HepG2 (cell line): ENCODE measurements around the gene DYNC1LI1. TPM values are rescaled to one million over a fixed set of nuclear protein-coding genes. Genes with fewer than 3 reads are reported as not detected.

Source experiments
- ASH2L ChIP-seq: fragments of 300-600, 200-600 bp; sonication (generic); IDR thresholded peaks from 2 replicates; pipeline ENCODE4 v1.7.0; 2017; ENCODE audit warnings: low read depth, mild to moderate bottlenecking, moderate library complexity, mixed read lengths, low read length; ENCODE audit not compliant: insufficient read length
- CHCHD3 ChIP-seq: sonication (generic); formaldehyde crosslinking; IDR thresholded peaks from 2 replicates; pipeline ENCODE4 v1.8.0; 2022; ENCODE audit warnings: mild to moderate bottlenecking, missing genetic modification reagents, moderate library complexity
- FOSL2 ChIP-seq: sonication (generic); formaldehyde crosslinking; IDR thresholded peaks from 2 replicates; pipeline ENCODE4 v1.4.0; 2020; ENCODE audit warnings: missing genetic modification reagents
- HDAC1 ChIP-seq: sonication (generic); formaldehyde crosslinking; IDR thresholded peaks from 2 replicates; pipeline ENCODE4 v1.5.1; 2020; ENCODE audit warnings: mild to moderate bottlenecking, missing genetic modification reagents
- KDM4B ChIP-seq: sonication (generic); formaldehyde crosslinking; IDR thresholded peaks from 2 replicates; pipeline ENCODE4 v1.4.0; 2020; ENCODE audit warnings: missing genetic modification reagents
- MAF1 ChIP-seq: sonication (generic); formaldehyde crosslinking; IDR thresholded peaks from 2 replicates; pipeline ENCODE4 v1.5.0; 2020; ENCODE audit warnings: missing genetic modification reagents, borderline replicate concordance
- MIER2 ChIP-seq: IDR thresholded peaks from 2 replicates; pipeline ENCODE4 v1.6.1; 2016; ENCODE audit warnings: missing biosample characterization, missing genetic modification reagents
- NFATC3 ChIP-seq: sonication (generic); formaldehyde crosslinking; IDR thresholded peaks from 2 replicates; pipeline ENCODE4 v1.5.1; 2020; ENCODE audit warnings: mild to moderate bottlenecking, missing genetic modification reagents
- RFXANK ChIP-seq: IDR thresholded peaks from 2 replicates; pipeline ENCODE4 v1.6.1; 2016
- RXRA ChIP-seq: sonication (generic); formaldehyde crosslinking; IDR thresholded peaks from 2 replicates; pipeline ENCODE4 v1.5.1; 2020; ENCODE audit warnings: missing genetic modification reagents
- SMARCE1 ChIP-seq: fragments of 450-650 bp; IDR thresholded peaks from 2 replicates; pipeline ENCODE4 v1.6.1; 2017; ENCODE audit warnings: borderline replicate concordance
- SOX5 ChIP-seq: IDR thresholded peaks from 2 replicates; pipeline ENCODE4 v1.6.1; 2016; ENCODE audit warnings: borderline replicate concordance
- TCF7 ChIP-seq: sonication (generic); IDR thresholded peaks from 2 replicates; pipeline ENCODE4 v1.6.1; 2016; ENCODE audit warnings: antibody characterized with exemption, low read depth
- TEAD3 ChIP-seq: optimal IDR thresholded peaks from 2 replicates; pipeline ENCODE3; 2016; ENCODE audit warnings: borderline replicate concordance
- TMF1 ChIP-seq: sonication (generic); formaldehyde crosslinking; IDR thresholded peaks from 2 replicates; pipeline ENCODE4 v1.8.1; 2022; ENCODE audit warnings: low read depth, missing genetic modification reagents
- ZNF260 ChIP-seq: sonication (generic); formaldehyde crosslinking; IDR thresholded peaks from 2 replicates; pipeline ENCODE4 v1.4.0; 2020; ENCODE audit warnings: missing genetic modification reagents, low read depth, mild to moderate bottlenecking, borderline replicate concordance
- ZNF292 ChIP-seq: sonication (generic); formaldehyde crosslinking; IDR thresholded peaks from 2 replicates; pipeline ENCODE4 v1.8.1; 2022; ENCODE audit warnings: mild to moderate bottlenecking, low read depth, missing genetic modification reagents, borderline replicate concordance
- ZNF383 ChIP-seq: sonication (generic); formaldehyde crosslinking; IDR thresholded peaks from 2 replicates; pipeline ENCODE4 v1.4.0; 2020; ENCODE audit warnings: missing genetic modification reagents, mild to moderate bottlenecking, borderline replicate concordance
- ZNF513 ChIP-seq: sonication (generic); formaldehyde crosslinking; conservative IDR thresholded peaks from 2 replicates; pipeline ENCODE4 v1.5.0; 2020; ENCODE audit warnings: missing genetic modification reagents
- ZNF572 ChIP-seq: sonication (generic); formaldehyde crosslinking; IDR thresholded peaks from 2 replicates; pipeline ENCODE4 v1.5.1; 2020; ENCODE audit warnings: mild to moderate bottlenecking, missing genetic modification reagents
- ZNF710 ChIP-seq: sonication (generic); formaldehyde crosslinking; IDR thresholded peaks from 2 replicates; pipeline ENCODE4 v1.5.0; 2020; ENCODE audit warnings: mild to moderate bottlenecking, missing genetic modification reagents, borderline replicate concordance
- polyA plus RNA-seq, 8 experiments: library from polyadenylated mRNA; depleted of rRNA in 3 of 8; stranded (reverse) in 7 of 8; unstranded in 1 of 8; fragments of >200 nt; fragmentation: Illumina TruSeq in 4 of 8; extraction: Trizol in 4 of 8; gene quantifications; 2 replicates each; pipeline versions ENCODE4 v1.2.1 to v1.2.3, GENCODE V29; 2011 to 2016; ENCODE audit warnings: low read depth in 4 of 8, missing spikeins in 1 of 8, mixed read lengths in 1 of 8; ENCODE audit not compliant: insufficient read depth in 1 of 8
- total RNA-seq, 5 experiments: library from RNA; depleted of rRNA; stranded (reverse); fragments of >200 nt; fragmentation: Illumina TruSeq; extraction: Trizol; gene quantifications; 2 replicates each; pipeline ENCODE4 v1.2.3, GENCODE V29; 2016; ENCODE audit warnings: low read depth in 1 of 5
- TF ChIP-seq, protein P1 (sequence below): sonication (generic); formaldehyde crosslinking; conservative IDR thresholded peaks from 2 replicates; pipeline ENCODE4 v1.4.0; 2020; ENCODE audit warnings: mild to moderate bottlenecking, missing genetic modification reagents, moderate library complexity

The DYNC1LI1 gene
- total and polyA plus RNA-seq, 2 of the 13 experiments (the other 11 are each of a cell fraction or from before 2014, with no cell fraction given), result 13.4 to 37.1 TPM

DNA sequence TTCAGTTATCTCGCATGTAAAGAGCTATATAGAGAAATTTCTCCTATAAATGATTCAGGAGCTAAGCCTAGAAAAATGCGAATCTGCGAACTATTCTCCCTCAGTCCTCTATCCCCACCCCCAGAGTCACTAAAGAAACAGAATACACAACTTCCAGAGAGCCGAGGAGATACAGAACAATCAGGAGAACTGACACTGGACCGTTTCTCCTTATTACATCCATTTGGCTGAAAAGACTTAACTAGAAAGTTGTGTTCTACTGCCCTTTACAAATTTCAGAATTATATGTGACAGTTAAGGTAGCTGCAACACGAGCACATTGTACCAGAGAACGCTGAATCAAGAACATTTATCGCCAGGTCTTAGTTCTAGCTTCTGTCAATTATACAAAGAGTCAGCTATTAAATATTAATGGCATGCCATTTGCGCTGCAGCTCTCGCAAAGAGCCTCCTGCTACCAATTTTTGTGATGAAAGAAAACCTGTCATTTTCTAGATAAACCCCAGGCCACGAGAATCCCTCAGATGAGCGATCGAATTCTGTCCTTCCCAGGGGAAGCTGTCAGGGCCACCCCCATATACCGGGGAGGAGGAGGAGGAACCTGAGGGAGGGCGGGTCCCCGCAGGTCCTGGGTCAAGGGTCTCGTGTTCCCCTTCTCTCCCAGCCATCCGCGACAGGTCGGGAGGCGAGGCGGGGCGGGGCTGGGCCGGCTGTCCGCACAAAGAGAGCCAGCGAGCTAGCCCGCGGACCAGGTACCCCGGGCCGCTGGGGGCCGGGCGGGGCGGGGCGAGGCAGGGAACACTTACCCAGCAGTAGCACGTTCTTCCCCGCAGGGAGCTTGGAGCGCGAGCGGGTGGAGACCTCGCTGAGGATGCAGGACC, 878 bp downstream of the DYNC1LI1 start (continued):
- TF ChIP-seq, protein P1, sequence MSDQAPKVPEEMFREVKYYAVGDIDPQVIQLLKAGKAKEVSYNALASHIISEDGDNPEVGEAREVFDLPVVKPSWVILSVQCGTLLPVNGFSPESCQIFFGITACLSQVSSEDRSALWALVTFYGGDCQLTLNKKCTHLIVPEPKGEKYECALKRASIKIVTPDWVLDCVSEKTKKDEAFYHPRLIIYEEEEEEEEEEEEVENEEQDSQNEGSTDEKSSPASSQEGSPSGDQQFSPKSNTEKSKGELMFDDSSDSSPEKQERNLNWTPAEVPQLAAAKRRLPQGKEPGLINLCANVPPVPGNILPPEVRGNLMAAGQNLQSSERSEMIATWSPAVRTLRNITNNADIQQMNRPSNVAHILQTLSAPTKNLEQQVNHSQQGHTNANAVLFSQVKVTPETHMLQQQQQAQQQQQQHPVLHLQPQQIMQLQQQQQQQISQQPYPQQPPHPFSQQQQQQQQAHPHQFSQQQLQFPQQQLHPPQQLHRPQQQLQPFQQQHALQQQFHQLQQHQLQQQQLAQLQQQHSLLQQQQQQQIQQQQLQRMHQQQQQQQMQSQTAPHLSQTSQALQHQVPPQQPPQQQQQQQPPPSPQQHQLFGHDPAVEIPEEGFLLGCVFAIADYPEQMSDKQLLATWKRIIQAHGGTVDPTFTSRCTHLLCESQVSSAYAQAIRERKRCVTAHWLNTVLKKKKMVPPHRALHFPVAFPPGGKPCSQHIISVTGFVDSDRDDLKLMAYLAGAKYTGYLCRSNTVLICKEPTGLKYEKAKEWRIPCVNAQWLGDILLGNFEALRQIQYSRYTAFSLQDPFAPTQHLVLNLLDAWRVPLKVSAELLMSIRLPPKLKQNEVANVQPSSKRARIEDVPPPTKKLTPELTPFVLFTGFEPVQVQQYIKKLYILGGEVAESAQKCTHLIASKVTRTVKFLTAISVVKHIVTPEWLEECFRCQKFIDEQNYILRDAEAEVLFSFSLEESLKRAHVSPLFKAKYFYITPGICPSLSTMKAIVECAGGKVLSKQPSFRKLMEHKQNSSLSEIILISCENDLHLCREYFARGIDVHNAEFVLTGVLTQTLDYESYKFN (CRISPR knock-in tag), result no peak
- TF ChIP-seq CHCHD3 (CRISPR knock-in tag), result 0 out of 2 replicates have a peak, but pooled peaks have one; percentile 7
- TF ChIP-seq ZNF572, result no peak
- TF ChIP-seq KDM4B (CRISPR knock-in tag), result no peak
- no peak for TF ChIP-seq RXRA (CRISPR knock-in tag)
- no peak for TF ChIP-seq RFXANK (CRISPR knock-in tag)
- TF ChIP-seq ZNF513 (CRISPR knock-in tag), result no peak
- no peak for TF ChIP-seq FOSL2 (CRISPR knock-in tag)
- no peak for TF ChIP-seq ZNF292
- TF ChIP-seq SOX5 (CRISPR knock-in tag), result no peak
- no peak for TF ChIP-seq ZNF260 (CRISPR knock-in tag)
- no peak for TF ChIP-seq NFATC3 (CRISPR knock-in tag)
- 0 out of 2 replicates have a peak, but pooled peaks have one; percentile 47 for TF ChIP-seq ZNF710
- TF ChIP-seq ASH2L, result peak; percentile 47
- TF ChIP-seq ZNF383 (CRISPR knock-in tag), result no peak
- no peak for TF ChIP-seq MIER2 (CRISPR knock-in tag)
- TF ChIP-seq TMF1 (CRISPR knock-in tag), result no peak
- no peak for TF ChIP-seq MAF1
- TF ChIP-seq TCF7, result no peak
- peak; percentile 61 for TF ChIP-seq HDAC1
- no peak for TF ChIP-seq SMARCE1
- TF ChIP-seq TEAD3 (CRISPR knock-in tag), result no peak
